DOHH2 (cell line): ENCODE measurements around the gene MAPK4.

Experiments
- CTCF ChIP-seq: fragments of 200-600 bp; sonication (generic); IDR thresholded peaks from one replicate; pipeline ENCODE4 v1.5.1; 2014; ENCODE audit warnings: antibody characterized with exemption, mild to moderate bottlenecking, low read depth, low read length; ENCODE audit not compliant: poor library complexity, severe bottlenecking
- EZH2phosphoT487 ChIP-seq: fragments of 200-600 bp; sonication (generic); IDR thresholded peaks from 2 replicates; pipeline ENCODE4 v1.6.1; 2017; ENCODE audit warnings: borderline replicate concordance, mild to moderate bottlenecking, antibody characterized with exemption, low read length, moderate library complexity, mixed read lengths

GRCh38 chr18:50614838-50615237, 55.0 kb downstream of the MAPK4 start:
- TF ChIP-seq CTCF (no peak), EZH2phosphoT487 (no peak)
